Measurements from ENCODE around the gene DDR1.

DNA sequence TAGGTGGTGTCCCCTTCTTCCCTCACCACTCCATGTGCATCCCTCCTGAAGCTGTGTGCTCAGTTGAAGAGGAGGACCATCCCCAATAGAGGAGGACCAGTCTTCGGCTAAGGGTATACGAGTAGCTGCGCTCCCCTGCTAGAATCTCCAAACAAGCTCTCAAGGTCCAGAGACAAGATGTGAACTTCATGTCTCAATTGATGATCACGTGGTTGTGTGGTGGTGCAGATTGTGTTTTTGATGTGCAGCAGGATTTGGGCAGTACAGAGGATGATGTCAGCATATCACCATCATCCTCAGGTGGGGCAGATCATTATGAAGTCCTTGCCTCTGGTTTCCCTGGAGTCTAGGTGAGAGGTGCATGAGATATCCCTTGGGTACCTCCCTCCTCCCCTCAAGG is 20.0 kb upstream of the DDR1 start:
- TF ChIP-seq, protein P1, sequence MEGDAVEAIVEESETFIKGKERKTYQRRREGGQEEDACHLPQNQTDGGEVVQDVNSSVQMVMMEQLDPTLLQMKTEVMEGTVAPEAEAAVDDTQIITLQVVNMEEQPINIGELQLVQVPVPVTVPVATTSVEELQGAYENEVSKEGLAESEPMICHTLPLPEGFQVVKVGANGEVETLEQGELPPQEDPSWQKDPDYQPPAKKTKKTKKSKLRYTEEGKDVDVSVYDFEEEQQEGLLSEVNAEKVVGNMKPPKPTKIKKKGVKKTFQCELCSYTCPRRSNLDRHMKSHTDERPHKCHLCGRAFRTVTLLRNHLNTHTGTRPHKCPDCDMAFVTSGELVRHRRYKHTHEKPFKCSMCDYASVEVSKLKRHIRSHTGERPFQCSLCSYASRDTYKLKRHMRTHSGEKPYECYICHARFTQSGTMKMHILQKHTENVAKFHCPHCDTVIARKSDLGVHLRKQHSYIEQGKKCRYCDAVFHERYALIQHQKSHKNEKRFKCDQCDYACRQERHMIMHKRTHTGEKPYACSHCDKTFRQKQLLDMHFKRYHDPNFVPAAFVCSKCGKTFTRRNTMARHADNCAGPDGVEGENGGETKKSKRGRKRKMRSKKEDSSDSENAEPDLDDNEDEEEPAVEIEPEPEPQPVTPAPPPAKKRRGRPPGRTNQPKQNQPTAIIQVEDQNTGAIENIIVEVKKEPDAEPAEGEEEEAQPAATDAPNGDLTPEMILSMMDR (IDR thresholded peaks at IDR 0.05), result no peak
- TF ChIP-seq POLR2A (IDR thresholded peaks at IDR 0.05), result no peak
- no peak for TF ChIP-seq EP300 (IDR thresholded peaks at IDR 0.05)

Measured in tibial nerve (tissue), 4 donors.